GM23338 (cell line): ENCODE measurements around the gene PDLIM5.

Source experiments
- EZH2 ChIP-seq: fragments of 200-600 bp; sonication (generic); IDR thresholded peaks from one replicate; pipeline ENCODE4 v1.8.0; 2017; ENCODE audit warnings: antibody characterized with exemption, mild to moderate bottlenecking, low read depth; ENCODE audit not compliant: unreplicated experiment
- TF ChIP-seq, protein P1 (sequence below), 2 experiments: fragments of 200-600 bp in 1 of 2; sonication (generic) in 1 of 2; conservative IDR thresholded peaks; 2 replicates each; pipeline versions ENCODE4 v1.5.1 to v1.6.1; 2016 to 2017; ENCODE audit warnings: antibody characterized with exemption in 2 of 2, low read depth in 2 of 2, mild to moderate bottlenecking in 2 of 2, moderate library complexity in 1 of 2

DNA sequence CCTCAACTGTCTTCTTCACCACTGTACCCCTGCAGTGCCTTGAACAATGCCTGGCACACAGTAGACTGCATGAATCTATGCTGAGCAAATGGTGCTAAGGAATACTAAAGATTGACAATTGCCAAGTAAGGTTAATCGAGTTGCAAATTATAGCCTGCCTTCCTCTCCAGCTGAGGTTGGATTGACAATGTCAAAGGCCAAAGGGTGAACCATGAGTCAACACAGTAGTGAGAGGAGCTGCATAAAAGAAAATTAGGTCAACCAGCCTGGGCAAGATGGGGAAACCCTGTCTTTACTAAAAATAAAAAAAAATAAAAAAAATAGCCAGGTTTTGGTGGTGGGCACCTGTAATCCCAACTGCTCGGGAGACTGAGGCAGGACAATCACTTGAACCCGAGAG is 208.9 kb downstream of the PDLIM5 start:
- TF ChIP-seq, protein P1, sequence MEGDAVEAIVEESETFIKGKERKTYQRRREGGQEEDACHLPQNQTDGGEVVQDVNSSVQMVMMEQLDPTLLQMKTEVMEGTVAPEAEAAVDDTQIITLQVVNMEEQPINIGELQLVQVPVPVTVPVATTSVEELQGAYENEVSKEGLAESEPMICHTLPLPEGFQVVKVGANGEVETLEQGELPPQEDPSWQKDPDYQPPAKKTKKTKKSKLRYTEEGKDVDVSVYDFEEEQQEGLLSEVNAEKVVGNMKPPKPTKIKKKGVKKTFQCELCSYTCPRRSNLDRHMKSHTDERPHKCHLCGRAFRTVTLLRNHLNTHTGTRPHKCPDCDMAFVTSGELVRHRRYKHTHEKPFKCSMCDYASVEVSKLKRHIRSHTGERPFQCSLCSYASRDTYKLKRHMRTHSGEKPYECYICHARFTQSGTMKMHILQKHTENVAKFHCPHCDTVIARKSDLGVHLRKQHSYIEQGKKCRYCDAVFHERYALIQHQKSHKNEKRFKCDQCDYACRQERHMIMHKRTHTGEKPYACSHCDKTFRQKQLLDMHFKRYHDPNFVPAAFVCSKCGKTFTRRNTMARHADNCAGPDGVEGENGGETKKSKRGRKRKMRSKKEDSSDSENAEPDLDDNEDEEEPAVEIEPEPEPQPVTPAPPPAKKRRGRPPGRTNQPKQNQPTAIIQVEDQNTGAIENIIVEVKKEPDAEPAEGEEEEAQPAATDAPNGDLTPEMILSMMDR (conservative IDR thresholded peaks at IDR 0.05; ENCODE audit: low read depth in 2 of 2), result no peak
- TF ChIP-seq EZH2, result no peak
